Astrocyte of the cerebellum (primary cell): ENCODE results near the gene KIAA1671.

ENCODE experiments used
- DNase-seq: peaks from one replicate; pipeline ENCODE4 v3.0.0-alpha.2; 2011; ENCODE audit warnings: low read depth
- H3K4me3 ChIP-seq: 2 replicates; pipeline ENCODE4 v1.5.1; 2011; ENCODE audit warnings: mild to moderate bottlenecking, low read depth, low read length, moderate library complexity
- in situ Hi-C: cut with HindIII; loops from 2 replicates; pipeline ENCODE4 v1.10.0; 2017; ENCODE audit warnings: low sequenced_read_pairs
- TF ChIP-seq, protein P1 (sequence below): IDR thresholded peaks from 2 replicates; pipeline ENCODE4 v1.5.1; 2012; ENCODE audit warnings: low read length, low read depth, moderate library complexity, mild to moderate bottlenecking; ENCODE audit errors: missing control alignments

KIAA1671 gene

DNA sequence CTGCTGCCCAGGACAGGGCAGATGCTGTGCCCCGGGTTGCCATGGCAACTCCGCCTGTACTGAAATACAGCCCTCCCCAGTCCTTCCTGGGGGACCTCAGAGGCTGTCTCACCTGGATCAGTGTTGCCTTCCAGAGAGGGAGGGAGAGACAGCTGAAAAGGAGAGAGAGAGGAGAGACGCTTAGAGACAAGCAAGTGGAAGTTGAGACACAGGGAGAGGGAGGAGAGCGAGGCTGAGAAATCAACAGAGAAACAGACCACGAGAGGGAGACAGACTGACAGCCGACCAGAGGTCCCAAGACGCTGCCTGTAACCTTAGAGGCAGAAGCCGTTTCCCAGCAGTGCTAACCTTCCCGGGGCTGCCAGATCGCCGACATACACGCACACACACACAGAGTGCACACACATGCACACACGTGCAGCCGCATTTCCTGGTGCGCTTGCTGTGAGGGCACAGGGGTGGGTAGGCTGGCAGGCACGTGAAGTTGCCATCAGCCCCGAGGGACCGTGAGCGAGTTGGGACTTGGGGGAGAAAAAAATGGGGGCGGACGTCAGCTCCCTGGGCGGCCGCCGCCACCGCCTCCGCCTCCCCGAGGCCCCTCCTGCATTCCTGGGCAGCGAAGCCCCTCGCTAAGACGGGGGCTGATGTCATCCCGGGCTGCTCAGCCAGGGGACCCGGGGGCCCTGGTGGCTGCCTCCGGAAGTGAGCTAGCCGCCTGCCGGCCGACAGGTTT, 158.5 kb downstream of the KIAA1671 start:
- DNase-seq, result peak; percentile 43
- TF ChIP-seq, protein P1, sequence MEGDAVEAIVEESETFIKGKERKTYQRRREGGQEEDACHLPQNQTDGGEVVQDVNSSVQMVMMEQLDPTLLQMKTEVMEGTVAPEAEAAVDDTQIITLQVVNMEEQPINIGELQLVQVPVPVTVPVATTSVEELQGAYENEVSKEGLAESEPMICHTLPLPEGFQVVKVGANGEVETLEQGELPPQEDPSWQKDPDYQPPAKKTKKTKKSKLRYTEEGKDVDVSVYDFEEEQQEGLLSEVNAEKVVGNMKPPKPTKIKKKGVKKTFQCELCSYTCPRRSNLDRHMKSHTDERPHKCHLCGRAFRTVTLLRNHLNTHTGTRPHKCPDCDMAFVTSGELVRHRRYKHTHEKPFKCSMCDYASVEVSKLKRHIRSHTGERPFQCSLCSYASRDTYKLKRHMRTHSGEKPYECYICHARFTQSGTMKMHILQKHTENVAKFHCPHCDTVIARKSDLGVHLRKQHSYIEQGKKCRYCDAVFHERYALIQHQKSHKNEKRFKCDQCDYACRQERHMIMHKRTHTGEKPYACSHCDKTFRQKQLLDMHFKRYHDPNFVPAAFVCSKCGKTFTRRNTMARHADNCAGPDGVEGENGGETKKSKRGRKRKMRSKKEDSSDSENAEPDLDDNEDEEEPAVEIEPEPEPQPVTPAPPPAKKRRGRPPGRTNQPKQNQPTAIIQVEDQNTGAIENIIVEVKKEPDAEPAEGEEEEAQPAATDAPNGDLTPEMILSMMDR, result peak; percentile 72
- peak overlapping the region; percentile 44 for H3K4me3 ChIP-seq
- in situ Hi-C loops, result no loop called here

DNA sequence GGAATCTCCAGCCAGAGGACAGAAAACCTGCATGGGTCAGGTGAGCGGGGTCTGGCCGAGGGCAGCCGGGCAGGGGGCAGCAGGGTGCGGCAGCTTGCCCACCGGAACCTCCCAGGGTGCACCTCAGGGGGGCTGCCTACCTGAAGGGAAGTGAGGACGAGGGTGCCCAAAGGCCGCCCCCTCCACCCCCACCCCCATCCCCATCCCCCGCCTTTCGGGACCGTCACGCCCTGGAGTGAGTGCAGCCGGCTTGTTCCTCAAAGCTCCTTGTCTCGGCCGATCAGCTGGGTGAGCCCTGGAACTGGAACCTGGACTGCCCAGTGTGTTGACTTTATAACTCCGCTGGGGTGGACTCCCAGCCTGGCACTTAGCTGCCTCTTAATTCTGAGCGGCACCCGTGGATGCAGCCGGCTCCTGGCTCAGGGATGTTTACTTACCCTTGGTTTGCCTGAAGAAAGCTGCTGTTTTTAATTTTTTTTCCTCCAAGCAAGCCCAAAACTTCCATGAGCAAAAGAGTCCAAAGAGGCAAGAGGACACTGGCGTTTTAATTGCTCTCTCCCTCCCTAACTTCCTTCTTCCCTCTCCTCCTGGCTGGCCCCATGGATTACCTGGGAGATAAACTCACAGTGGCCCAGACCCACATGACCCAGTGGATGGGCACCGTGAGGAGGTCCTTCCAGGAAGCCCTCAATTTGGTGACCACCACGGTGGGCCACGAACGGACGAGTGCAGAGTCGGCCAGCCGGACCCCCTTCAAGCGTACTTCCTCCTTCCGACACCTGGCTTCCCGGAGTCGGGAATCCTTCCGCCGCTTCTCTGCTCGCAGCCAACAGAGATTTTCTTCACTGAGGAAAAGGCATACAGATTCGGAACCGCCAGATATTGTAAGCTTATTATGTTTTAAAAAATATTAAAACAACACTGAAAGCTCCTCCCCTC, 159.3 kb downstream of the KIAA1671 start:
- H3K4me3 ChIP-seq, result peak overlapping the region; percentile 44
- TF ChIP-seq, protein P1, result no peak
- DNase-seq, result no peak
- in situ Hi-C loops, result no loop called here

DNA sequence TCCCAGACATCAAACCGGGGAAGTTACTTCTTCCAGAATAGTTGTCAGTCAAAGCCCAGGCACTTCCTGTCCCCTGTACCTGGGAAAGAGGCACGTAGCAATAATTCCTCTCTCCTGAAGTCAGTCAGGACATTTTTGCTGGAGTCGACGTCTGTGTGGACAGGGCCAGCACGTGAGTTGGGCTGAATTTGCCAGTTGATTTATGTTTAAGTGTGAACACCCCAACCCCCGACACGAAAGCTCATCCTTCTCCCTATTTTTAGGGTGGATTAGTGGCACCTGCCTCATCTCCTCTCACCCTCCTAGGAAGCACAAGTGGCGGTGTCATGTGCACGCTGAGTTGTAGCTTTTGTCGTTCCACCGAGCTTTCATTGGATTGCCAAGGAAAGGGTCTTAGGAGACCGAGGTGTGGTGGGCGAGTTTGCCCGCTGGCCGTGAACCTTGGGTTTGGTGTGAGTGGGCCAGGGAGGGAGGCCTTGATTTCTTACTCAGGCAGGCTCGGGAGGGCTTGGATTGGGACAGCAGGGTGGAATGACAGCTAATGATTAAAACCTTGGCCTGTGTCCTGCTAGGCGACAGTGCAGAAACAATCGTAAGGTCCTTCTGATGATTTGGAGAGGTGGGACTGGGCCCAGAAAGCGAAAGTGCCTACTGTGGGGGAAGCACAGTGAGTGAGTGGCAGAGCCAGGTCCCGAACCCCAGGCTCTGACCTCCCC, 160.2 kb downstream of the KIAA1671 start:
- H3K4me3 ChIP-seq, result no peak overlapping the region
- DNase-seq, result no peak
- TF ChIP-seq, protein P1, result no peak
- in situ Hi-C loops, result no loop called here

DNA sequence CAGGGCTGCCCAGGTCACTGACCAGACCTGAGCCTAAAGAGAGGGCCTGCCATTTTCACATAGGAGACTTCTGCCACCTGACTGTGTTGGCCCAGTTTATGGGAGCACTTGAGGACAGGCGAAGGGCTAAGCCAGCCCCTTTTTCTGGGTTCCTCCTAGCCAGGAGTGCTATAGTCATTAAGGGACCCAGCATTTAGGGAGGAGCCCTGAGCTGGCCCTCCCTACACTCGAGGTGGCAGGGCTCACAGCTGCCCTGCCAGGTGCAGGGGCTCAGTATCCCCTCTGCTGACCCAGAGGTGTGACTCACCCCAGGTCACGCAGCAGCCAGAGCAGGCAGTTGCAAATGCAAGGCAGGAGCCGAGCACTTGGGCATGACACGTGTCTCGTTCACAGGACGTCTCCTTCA, 160.8 kb downstream of the KIAA1671 start:
- no peak overlapping the region for H3K4me3 ChIP-seq
- in situ Hi-C loops, result no loop called here
- TF ChIP-seq, protein P1, result no peak
- DNase-seq, result no peak

DNA sequence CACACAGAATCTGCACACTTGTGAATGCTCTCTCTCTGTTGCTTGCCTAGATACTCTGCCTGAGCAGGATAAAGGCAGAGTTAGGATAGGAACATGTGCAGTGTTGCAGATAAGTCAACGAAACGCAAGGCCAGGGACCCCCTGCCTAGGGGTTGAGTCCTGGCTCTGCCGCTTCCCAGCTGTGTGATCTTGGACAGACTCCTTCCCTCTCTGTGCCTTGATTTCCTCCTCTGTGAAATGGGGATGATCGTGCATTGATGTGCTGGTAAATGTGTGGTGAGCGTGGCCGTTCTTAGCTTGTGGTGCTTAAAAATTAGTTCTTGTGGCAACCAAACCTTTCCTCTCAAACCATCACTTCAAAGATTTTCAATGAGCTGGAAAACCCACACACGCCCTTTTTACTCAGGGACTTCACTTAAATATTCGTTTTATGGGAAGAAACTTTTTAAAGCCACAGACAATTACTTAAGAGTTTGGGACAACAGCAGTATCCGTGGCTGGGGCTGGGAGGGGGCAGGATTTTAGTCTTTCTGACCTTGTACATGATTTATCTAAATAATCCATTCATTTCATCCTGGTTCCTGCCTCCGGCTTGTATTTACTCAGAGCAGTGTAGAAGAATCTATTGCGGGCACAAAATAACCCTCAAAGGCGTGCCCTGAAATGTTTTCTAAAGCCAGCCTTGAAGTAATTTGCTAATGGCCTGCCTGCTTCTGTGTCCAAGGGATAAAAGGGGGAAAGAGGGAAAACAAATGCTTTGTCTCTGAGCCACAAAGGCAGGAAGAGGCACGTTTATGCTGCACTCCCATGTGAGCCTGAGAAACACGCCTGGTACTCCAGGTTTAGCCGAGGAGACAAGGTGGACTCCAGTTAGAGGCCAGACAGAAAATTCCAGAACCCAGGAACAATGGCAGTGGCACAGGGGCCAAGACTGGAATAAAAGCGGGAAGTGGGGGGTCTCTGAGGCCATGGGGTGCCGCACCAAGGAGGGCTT, 162.2 kb downstream of the KIAA1671 start:
- TF ChIP-seq, protein P1, result no peak
- in situ Hi-C loops, result no loop called here
- H3K4me3 ChIP-seq, result no peak overlapping the region
- DNase-seq, result no peak
